WTC11 (cell line): Measurements from ENCODE around the gene SLC24A4.

Experiments
- ATF1 ChIP-seq: sonication (generic); formaldehyde crosslinking; IDR thresholded peaks from 2 replicates; pipeline ENCODE4 v1.8.1; 2023; ENCODE audit warnings: mild to moderate bottlenecking, moderate library complexity, missing genetic modification reagents
- MXD4 ChIP-seq: fragments of 250-450 bp; sonication (Bioruptor Pico); IDR thresholded peaks from 2 replicates; pipeline ENCODE4 v1.8.0; 2021; ENCODE audit warnings: mild to moderate bottlenecking, moderate library complexity, borderline replicate concordance
- SP1 ChIP-seq: sonication (generic); formaldehyde crosslinking; conservative IDR thresholded peaks from 2 replicates; pipeline ENCODE4 v1.8.1; 2022; ENCODE audit warnings: missing genetic modification reagents
- TEAD1 ChIP-seq: sonication (generic); formaldehyde crosslinking; IDR thresholded peaks from 2 replicates; pipeline ENCODE4 v1.8.0; 2022; ENCODE audit warnings: mild to moderate bottlenecking, missing genetic modification reagents
- TEAD4 ChIP-seq: sonication (generic); formaldehyde crosslinking; IDR thresholded peaks from 2 replicates; pipeline ENCODE4 v1.8.0; 2022; ENCODE audit warnings: mild to moderate bottlenecking, missing genetic modification reagents
- TF ChIP-seq, protein P1 (sequence below): sonication (generic); formaldehyde crosslinking; IDR thresholded peaks from 2 replicates; pipeline ENCODE4 v1.8.1; 2022; ENCODE audit warnings: low read depth, missing genetic modification reagents, borderline replicate concordance
- TF ChIP-seq, protein P2 (sequence below): fragments of 200-600 bp; IDR thresholded peaks from 2 replicates; pipeline ENCODE4 v1.8.0; 2022; ENCODE audit warnings: antibody characterized with exemption
- TF ChIP-seq, protein P3 (sequence below): sonication (generic); formaldehyde crosslinking; IDR thresholded peaks from 2 replicates; pipeline ENCODE4 v1.8.1; 2023; ENCODE audit warnings: mild to moderate bottlenecking, moderate library complexity, missing genetic modification reagents

DNA sequence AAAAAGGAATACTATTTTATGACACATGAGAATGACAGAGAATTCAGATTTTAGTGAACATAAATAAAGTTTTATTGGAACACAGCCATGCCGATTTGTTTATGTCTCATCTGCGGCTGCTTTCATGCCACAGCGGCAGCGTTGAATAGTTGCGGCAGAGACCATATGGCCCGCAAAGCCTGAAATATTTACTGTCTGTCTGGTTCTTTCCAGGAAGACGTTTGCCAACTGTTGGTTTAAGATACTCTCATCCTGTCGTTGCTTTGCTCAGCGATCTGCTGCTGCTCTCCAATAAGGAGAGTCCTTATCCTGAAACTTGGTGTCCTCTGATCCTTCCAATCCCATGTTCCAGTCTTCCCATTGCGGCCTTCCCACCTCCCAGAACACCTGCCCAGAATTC, 89.9 kb downstream of the SLC24A4 start:
- TF ChIP-seq, protein P1, sequence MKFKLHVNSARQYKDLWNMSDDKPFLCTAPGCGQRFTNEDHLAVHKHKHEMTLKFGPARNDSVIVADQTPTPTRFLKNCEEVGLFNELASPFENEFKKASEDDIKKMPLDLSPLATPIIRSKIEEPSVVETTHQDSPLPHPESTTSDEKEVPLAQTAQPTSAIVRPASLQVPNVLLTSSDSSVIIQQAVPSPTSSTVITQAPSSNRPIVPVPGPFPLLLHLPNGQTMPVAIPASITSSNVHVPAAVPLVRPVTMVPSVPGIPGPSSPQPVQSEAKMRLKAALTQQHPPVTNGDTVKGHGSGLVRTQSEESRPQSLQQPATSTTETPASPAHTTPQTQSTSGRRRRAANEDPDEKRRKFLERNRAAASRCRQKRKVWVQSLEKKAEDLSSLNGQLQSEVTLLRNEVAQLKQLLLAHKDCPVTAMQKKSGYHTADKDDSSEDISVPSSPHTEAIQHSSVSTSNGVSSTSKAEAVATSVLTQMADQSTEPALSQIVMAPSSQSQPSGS (CRISPR knock-in tag): no peak
- TF ChIP-seq, protein P2, sequence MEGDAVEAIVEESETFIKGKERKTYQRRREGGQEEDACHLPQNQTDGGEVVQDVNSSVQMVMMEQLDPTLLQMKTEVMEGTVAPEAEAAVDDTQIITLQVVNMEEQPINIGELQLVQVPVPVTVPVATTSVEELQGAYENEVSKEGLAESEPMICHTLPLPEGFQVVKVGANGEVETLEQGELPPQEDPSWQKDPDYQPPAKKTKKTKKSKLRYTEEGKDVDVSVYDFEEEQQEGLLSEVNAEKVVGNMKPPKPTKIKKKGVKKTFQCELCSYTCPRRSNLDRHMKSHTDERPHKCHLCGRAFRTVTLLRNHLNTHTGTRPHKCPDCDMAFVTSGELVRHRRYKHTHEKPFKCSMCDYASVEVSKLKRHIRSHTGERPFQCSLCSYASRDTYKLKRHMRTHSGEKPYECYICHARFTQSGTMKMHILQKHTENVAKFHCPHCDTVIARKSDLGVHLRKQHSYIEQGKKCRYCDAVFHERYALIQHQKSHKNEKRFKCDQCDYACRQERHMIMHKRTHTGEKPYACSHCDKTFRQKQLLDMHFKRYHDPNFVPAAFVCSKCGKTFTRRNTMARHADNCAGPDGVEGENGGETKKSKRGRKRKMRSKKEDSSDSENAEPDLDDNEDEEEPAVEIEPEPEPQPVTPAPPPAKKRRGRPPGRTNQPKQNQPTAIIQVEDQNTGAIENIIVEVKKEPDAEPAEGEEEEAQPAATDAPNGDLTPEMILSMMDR: no peak
- TF ChIP-seq TEAD1 (no peak), MXD4 (CRISPR knock-in tag) (no peak), SP1 (no peak), TEAD4 (CRISPR knock-in tag) (no peak), ATF1 (CRISPR knock-in tag) (no peak)
- TF ChIP-seq, protein P3, sequence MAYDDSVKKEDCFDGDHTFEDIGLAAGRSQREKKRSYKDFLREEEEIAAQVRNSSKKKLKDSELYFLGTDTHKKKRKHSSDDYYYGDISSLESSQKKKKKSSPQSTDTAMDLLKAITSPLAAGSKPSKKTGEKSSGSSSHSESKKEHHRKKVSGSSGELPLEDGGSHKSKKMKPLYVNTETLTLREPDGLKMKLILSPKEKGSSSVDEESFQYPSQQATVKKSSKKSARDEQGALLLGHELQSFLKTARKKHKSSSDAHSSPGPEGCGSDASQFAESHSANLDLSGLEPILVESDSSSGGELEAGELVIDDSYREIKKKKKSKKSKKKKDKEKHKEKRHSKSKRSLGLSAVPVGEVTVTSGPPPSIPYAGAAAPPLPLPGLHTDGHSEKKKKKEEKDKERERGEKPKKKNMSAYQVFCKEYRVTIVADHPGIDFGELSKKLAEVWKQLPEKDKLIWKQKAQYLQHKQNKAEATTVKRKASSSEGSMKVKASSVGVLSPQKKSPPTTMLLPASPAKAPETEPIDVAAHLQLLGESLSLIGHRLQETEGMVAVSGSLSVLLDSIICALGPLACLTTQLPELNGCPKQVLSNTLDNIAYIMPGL (CRISPR knock-in tag): no peak
